GM23338 (cell line): ENCODE measurements around the gene SERP1. TPM values are rescaled to one million over a fixed set of nuclear protein-coding genes. Genes with fewer than 3 reads are reported as not detected.

ENCODE experiments used
- ATAC-seq: fragments of 200-7000 bp; cut with Tn5 transposase; 3 replicates; pipeline ENCODE4 v1.9.1; 2020
- DNase-seq: peaks from one replicate; pipeline ENCODE4 v3.0.0-alpha.2; 2015; ENCODE audit warnings: low spot score
- H2AFZ ChIP-seq: fragments of 200-600 bp; sonication (generic); 2 replicates; pipeline ENCODE4 v1.8.0; 2016; ENCODE audit warnings: antibody characterized with exemption, mild to moderate bottlenecking, moderate library complexity
- H3F3A ChIP-seq: fragments of 200-600 bp; sonication (generic); replicated peaks from 2 replicates; pipeline ENCODE4 v1.8.0; 2017; ENCODE audit warnings: antibody characterized with exemption, mixed run types, low read depth
- H3K27ac ChIP-seq: fragments of 200-600 bp; sonication (generic); 2 replicates; pipeline ENCODE4 v1.6.1; 2016; ENCODE audit warnings: low read depth
- H3K27me3 ChIP-seq: fragments of 200-600 bp; sonication (generic); 2 replicates; pipeline ENCODE4 v1.8.0; 2016; ENCODE audit warnings: mild to moderate bottlenecking, mixed run types, moderate library complexity; ENCODE audit not compliant: insufficient read depth
- H3K36me3 ChIP-seq: fragments of 200-600 bp; sonication (generic); 2 replicates; pipeline ENCODE4 v1.8.0; 2016; ENCODE audit warnings: mild to moderate bottlenecking; ENCODE audit not compliant: insufficient read depth
- H3K4me1 ChIP-seq: fragments of 200-600 bp; sonication (generic); 2 replicates; pipeline ENCODE4 v1.8.0; 2016; ENCODE audit warnings: mild to moderate bottlenecking, moderate library complexity; ENCODE audit not compliant: insufficient read depth
- H3K4me2 ChIP-seq: fragments of 200-600 bp; sonication (generic); 2 replicates; pipeline ENCODE4 v1.7.1; 2017; ENCODE audit warnings: mixed run types
- H3K4me3 ChIP-seq: fragments of 200-600 bp; sonication (generic); 2 replicates; pipeline ENCODE4 v1.6.1; 2016; ENCODE audit warnings: mixed run types
- H3K79me2 ChIP-seq: fragments of 200-600 bp; sonication (generic); replicated peaks from 2 replicates; pipeline ENCODE4 v1.8.0; 2017; ENCODE audit warnings: mild to moderate bottlenecking; ENCODE audit not compliant: insufficient read depth
- H3K9me2 ChIP-seq: fragments of 200-600 bp; sonication (generic); 2 replicates; pipeline ENCODE4 v1.8.0; 2017; ENCODE audit not compliant: insufficient read depth
- H4K20me1 ChIP-seq: fragments of 200-600 bp; sonication (generic); replicated peaks from 2 replicates; pipeline ENCODE4 v1.8.0; 2017; ENCODE audit warnings: mild to moderate bottlenecking; ENCODE audit not compliant: insufficient read depth
- H3K27ac Mint-ChIP-seq: 2 replicates; pipeline ENCODE4 v1.8.0; 2020; ENCODE audit warnings: inconsistent platforms, mild to moderate bottlenecking, moderate library complexity, mixed read lengths
- H3K27me3 Mint-ChIP-seq: 3 replicates; pipeline ENCODE4 v1.8.0; 2022; ENCODE audit warnings: low read depth, mild to moderate bottlenecking, moderate library complexity, mixed read lengths, inconsistent platforms; ENCODE audit not compliant: insufficient read depth, poor library complexity
- H3K36me3 Mint-ChIP-seq: 3 replicates; pipeline ENCODE4 v1.8.0; 2021; ENCODE audit warnings: low read depth, mild to moderate bottlenecking, inconsistent platforms, moderate library complexity, mixed read lengths
- H3K4me1 Mint-ChIP-seq: 3 replicates; pipeline ENCODE4 v1.8.0; 2020; ENCODE audit warnings: mild to moderate bottlenecking, inconsistent platforms, mixed read lengths
- H3K4me3 Mint-ChIP-seq: 3 replicates; pipeline ENCODE4 v1.8.0; 2021; ENCODE audit warnings: moderate library complexity, mild to moderate bottlenecking, inconsistent platforms, mixed read lengths
- H3K9me3 Mint-ChIP-seq: 3 replicates; pipeline ENCODE4 v1.8.0; 2020; ENCODE audit warnings: moderate library complexity, mild to moderate bottlenecking, inconsistent platforms, mixed read lengths
- CREB1 ChIP-seq: fragments of 250-450 bp; sonication (Bioruptor Pico); IDR thresholded peaks from 2 replicates; pipeline ENCODE4 v1.5.0; 2020; ENCODE audit warnings: low read depth, mild to moderate bottlenecking, moderate library complexity
- ETS1 ChIP-seq: IDR thresholded peaks from 2 replicates; pipeline ENCODE4 v1.6.1; 2016; ENCODE audit warnings: antibody characterized with exemption
- EZH2 ChIP-seq: fragments of 200-600 bp; sonication (generic); IDR thresholded peaks from one replicate; pipeline ENCODE4 v1.8.0; 2017; ENCODE audit warnings: antibody characterized with exemption, mild to moderate bottlenecking, low read depth; ENCODE audit not compliant: unreplicated experiment
- EZH2phosphoT487 ChIP-seq: fragments of 200-600 bp; sonication (generic); IDR thresholded peaks from one replicate; pipeline ENCODE4 v1.8.1; 2018; ENCODE audit warnings: antibody characterized with exemption; ENCODE audit not compliant: unreplicated experiment
- NANOG ChIP-seq: IDR thresholded peaks from 2 replicates; pipeline ENCODE4 v1.6.1; 2016; ENCODE audit warnings: antibody characterized with exemption, borderline replicate concordance
- REST ChIP-seq: IDR thresholded peaks from one replicate; pipeline ENCODE4 v1.6.1; 2018; ENCODE audit warnings: antibody characterized with exemption; ENCODE audit not compliant: unreplicated experiment
- STAT1 ChIP-seq: IDR thresholded peaks from one replicate; pipeline ENCODE4 v1.6.1; 2016; ENCODE audit warnings: antibody characterized with exemption; ENCODE audit not compliant: unreplicated experiment
- ZNF114 ChIP-seq: fragments of 250-450 bp; sonication (Bioruptor Pico); IDR thresholded peaks from 2 replicates; pipeline ENCODE4 v1.5.0; 2020; ENCODE audit warnings: mild to moderate bottlenecking, moderate library complexity
- ZNF331 ChIP-seq: fragments of 250-450 bp; sonication (Bioruptor Pico); IDR thresholded peaks from 2 replicates; pipeline ENCODE4 v1.5.0; 2020; ENCODE audit warnings: low read depth, mild to moderate bottlenecking, moderate library complexity
- ZNF462 ChIP-seq: fragments of 250-450 bp; sonication (Bioruptor Pico); IDR thresholded peaks from 2 replicates; pipeline ENCODE4 v1.5.0; 2020; ENCODE audit warnings: mild to moderate bottlenecking, moderate library complexity
- polyA plus RNA-seq: library from polyadenylated mRNA; unstranded; fragments of >200 nt; fragmentation: Nextera tagmentation; extraction: Ambion mirVana; gene quantifications from 2 replicates; pipeline ENCODE4 v1.2.1, GENCODE V29; 2016
- total RNA-seq: library from RNA; depleted of rRNA; stranded (reverse); fragments of >200 nt; shearing (Covaris generic); gene quantifications from 2 replicates; pipeline ENCODE4 v1.2.3, GENCODE V29; 2014
- TF ChIP-seq, protein P1 (sequence below), 2 experiments: fragments of 200-600 bp in 1 of 2; sonication (generic) in 1 of 2; conservative IDR thresholded peaks; 2 replicates each; pipeline versions ENCODE4 v1.5.1 to v1.6.1; 2016 to 2017; ENCODE audit warnings: antibody characterized with exemption in 2 of 2, low read depth in 2 of 2, mild to moderate bottlenecking in 2 of 2, moderate library complexity in 1 of 2

Gene SERP1
- total and polyA plus RNA-seq, 2 experiments from 2014 or later = 211 to 252 TPM

GRCh38 chr3:150577855-150578254 lies 31.6 kb upstream of the SERP1 start (continued):
- TF ChIP-seq EZH2 (no peak), STAT1 (no peak), CREB1 (CRISPR knock-in tag) (no peak), ZNF331 (no peak), EZH2phosphoT487 (no peak), REST (no peak)

DNA sequence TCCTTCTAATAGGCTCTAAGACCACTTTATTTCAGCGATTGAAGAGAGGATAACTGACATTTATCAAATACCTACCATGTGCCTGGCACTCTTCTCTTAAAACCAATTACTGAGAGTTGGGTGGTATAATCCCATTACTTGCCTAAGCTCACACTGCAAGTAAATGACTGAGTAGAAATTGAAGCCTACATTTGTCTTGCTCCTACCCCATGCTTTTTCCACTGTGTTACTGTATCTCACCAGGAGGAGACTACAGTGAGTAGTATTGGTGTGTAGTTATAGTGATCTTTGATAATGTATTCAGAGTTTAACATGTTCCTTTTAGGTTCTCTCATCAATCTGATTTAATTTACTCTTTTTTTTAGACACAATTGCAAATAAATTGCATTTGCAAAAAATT lies 21.0 kb upstream of the SERP1 start:
- Histone ChIP-seq H3F3A (no peaks in the 10 kb centered on the region), H3K27ac (no peak overlapping the region; the same call in 1 of the 2 replicates), H3K4me2 (no peak overlapping the region), H3K9me2 (no peaks in the 10 kb centered on the region), H2AFZ (no peak overlapping the region), H3K27me3 (no peaks in the 10 kb centered on the region), H4K20me1 (no peaks in the 10 kb centered on the region; the same call in 1 of the 2 replicates), H3K4me1 (no peaks in the 10 kb centered on the region), H3K79me2 (no peaks in the 10 kb centered on the region), H3K4me3 (no peak overlapping the region), H3K36me3 (peaks cover 48% of the 10 kb centered on the region)
- no peak for ATAC-seq
- Mint-ChIP-seq H3K27me3 (peaks cover 2% of the 10 kb centered on the region), H3K9me3 (no peaks in the 10 kb centered on the region), H3K27ac (no peak overlapping the region), H3K36me3 (peaks cover 56% of the 10 kb centered on the region), H3K4me3 (no peak overlapping the region), H3K4me1 (no peaks in the 10 kb centered on the region)
- DNase-seq = no peak
- TF ChIP-seq, protein P1, sequence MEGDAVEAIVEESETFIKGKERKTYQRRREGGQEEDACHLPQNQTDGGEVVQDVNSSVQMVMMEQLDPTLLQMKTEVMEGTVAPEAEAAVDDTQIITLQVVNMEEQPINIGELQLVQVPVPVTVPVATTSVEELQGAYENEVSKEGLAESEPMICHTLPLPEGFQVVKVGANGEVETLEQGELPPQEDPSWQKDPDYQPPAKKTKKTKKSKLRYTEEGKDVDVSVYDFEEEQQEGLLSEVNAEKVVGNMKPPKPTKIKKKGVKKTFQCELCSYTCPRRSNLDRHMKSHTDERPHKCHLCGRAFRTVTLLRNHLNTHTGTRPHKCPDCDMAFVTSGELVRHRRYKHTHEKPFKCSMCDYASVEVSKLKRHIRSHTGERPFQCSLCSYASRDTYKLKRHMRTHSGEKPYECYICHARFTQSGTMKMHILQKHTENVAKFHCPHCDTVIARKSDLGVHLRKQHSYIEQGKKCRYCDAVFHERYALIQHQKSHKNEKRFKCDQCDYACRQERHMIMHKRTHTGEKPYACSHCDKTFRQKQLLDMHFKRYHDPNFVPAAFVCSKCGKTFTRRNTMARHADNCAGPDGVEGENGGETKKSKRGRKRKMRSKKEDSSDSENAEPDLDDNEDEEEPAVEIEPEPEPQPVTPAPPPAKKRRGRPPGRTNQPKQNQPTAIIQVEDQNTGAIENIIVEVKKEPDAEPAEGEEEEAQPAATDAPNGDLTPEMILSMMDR (conservative IDR thresholded peaks at IDR 0.05; ENCODE audit: low read depth in 2 of 2) = no peak
- TF ChIP-seq EZH2 (no peak), CREB1 (CRISPR knock-in tag) (no peak), EZH2phosphoT487 (no peak), ZNF114 (CRISPR knock-in tag) (no peak), ZNF331 (no peak), STAT1 (no peak), ETS1 (no peak), NANOG (no peak), ZNF462 (CRISPR knock-in tag) (no peak)
